Measurements from ENCODE around the gene DNASE1L1.

DNA sequence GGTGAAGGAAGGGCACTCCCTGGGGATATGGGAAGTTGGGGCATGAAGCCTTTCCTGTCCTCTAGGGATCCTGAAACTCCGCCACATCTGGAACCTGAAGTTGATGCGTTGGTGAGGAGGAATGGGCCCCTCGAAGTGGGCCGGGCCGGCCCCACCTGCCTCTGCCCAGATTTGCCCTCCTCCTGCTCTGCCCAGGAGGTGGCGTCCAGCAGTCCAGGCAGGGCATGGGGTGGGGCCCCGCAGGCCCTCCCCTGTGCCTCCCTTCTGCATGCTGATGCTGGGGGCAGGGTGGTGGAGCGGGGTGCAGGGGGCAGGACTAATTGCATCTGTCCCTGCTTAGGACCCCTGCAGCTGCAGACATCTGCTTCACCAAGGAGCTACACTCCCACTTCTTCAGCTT, 4.1 kb upstream of the DNASE1L1 start:
- no peak for TF ChIP-seq TAF1 (IDR thresholded peaks at IDR 0.05; ENCODE audit: borderline replicate concordance, insufficient read depth, low read length)
- TF ChIP-seq SIN3A (IDR thresholded peaks at IDR 0.05; ENCODE audit: borderline replicate concordance, insufficient read depth, low read length): no peak
- no peak for TF ChIP-seq POLR2AphosphoS5 (IDR thresholded peaks at IDR 0.05; ENCODE audit: low read depth, low read length)
- TF ChIP-seq, protein P1, sequence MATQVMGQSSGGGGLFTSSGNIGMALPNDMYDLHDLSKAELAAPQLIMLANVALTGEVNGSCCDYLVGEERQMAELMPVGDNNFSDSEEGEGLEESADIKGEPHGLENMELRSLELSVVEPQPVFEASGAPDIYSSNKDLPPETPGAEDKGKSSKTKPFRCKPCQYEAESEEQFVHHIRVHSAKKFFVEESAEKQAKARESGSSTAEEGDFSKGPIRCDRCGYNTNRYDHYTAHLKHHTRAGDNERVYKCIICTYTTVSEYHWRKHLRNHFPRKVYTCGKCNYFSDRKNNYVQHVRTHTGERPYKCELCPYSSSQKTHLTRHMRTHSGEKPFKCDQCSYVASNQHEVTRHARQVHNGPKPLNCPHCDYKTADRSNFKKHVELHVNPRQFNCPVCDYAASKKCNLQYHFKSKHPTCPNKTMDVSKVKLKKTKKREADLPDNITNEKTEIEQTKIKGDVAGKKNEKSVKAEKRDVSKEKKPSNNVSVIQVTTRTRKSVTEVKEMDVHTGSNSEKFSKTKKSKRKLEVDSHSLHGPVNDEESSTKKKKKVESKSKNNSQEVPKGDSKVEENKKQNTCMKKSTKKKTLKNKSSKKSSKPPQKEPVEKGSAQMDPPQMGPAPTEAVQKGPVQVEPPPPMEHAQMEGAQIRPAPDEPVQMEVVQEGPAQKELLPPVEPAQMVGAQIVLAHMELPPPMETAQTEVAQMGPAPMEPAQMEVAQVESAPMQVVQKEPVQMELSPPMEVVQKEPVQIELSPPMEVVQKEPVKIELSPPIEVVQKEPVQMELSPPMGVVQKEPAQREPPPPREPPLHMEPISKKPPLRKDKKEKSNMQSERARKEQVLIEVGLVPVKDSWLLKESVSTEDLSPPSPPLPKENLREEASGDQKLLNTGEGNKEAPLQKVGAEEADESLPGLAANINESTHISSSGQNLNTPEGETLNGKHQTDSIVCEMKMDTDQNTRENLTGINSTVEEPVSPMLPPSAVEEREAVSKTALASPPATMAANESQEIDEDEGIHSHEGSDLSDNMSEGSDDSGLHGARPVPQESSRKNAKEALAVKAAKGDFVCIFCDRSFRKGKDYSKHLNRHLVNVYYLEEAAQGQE (IDR thresholded peaks at IDR 0.05; ENCODE audit: insufficient read depth in 1 of 2, low read depth in 2 of 2, low read length in 2 of 2): no peak

Measured in PFSK-1 (cell line).